Adrenal gland (tissue), 12 donors: Measurements from ENCODE around the gene LAPTM5. TPM values are rescaled to one million over a fixed set of nuclear protein-coding genes. Genes with fewer than 3 reads are reported as not detected.

ENCODE experiments used
- DNase-seq, 7 donors: peaks; one replicate each; pipeline ENCODE4 v3.0.0-alpha.2; 2019 to 2020
- H3K27ac ChIP-seq, 5 donors: fragments of 200-600 bp; sonication (generic) in 4 of 5; 1 replicate in 3 of 5; 2 replicates in 2 of 5; pipeline versions ENCODE4 v1.5.1 to v1.8.0; 2016 to 2020; ENCODE audit warnings: mild to moderate bottlenecking in 1 of 5
- H3K27me3 ChIP-seq: fragments of 200-600 bp; 2 replicates; pipeline ENCODE4 v1.8.0; 2021
- H3K36me3 ChIP-seq, 2 donors: fragments of 200-600 bp; replicated peaks in 1 of 2; 1 replicate in 1 of 2; 2 replicates in 1 of 2; pipeline versions ENCODE4 v1.5.1 to v1.8.0; 2018 to 2022
- H3K4me1 ChIP-seq, 2 donors: fragments of 200-600 bp; replicated peaks in 1 of 2; 1 replicate in 1 of 2; 2 replicates in 1 of 2; pipeline versions ENCODE4 v1.5.1 to v1.8.0; 2018 to 2021
- H3K4me3 ChIP-seq, 4 donors: fragments of 200-600 bp; sonication (generic) in 3 of 4; one replicate each; pipeline ENCODE4 v1.5.1; 2016 to 2018
- H3K9me3 ChIP-seq, 3 donors: fragments of 200-600 bp; sonication (generic) in 1 of 3; replicated peaks in 1 of 3; 1 replicate in 2 of 3; 2 replicates in 1 of 3; pipeline versions ENCODE4 v1.5.1 to v1.8.0; 2016 to 2021
- POLR2A ChIP-seq, 2 donors: fragments of 450-650 bp; IDR thresholded peaks; one replicate each; pipeline ENCODE4 v1.6.1; 2017; ENCODE audit warnings: antibody characterized with exemption in 2 of 2, mild to moderate bottlenecking in 2 of 2, moderate library complexity in 1 of 2
- WGBS, 4 donors: extraction: QIAGEN DNeasy Blood & Tissue Kit in 2 of 4; methylation state at CpG; one replicate each; pipeline versions ENCODE4 v1.1.5 to v1.1.7; 2013 to 2017; 5-methylcytosine and 5-hydroxymethylcytosine counted together
- intact Hi-C, 2 donors: fragments of 100-400 bp; cut with DNase I; formaldehyde crosslinking; loops; one replicate each; pipeline versions ENCODE4 v1.14.1 to v1.15.0; 2022 to 2023
- polyA plus RNA-seq, 3 donors: library from polyadenylated mRNA; stranded (reverse); fragments of 200-250 nt in 2 of 3; fragments of 350-450 nt in 1 of 3; fragmentation: Illumina TruSeq in 1 of 3; extraction: RNeasy Lipid Tissue Mini Kit (QIAGEN cat#74804) in 1 of 3; gene quantifications; one replicate each; pipeline ENCODE4 v1.2.3, GENCODE V29; 2013 to 2014
- total RNA-seq, 9 donors: library from RNA; depleted of rRNA in 4 of 9; stranded (reverse); fragments of >200 nt in 4 of 9; fragments of 120-200 nt in 1 of 9; fragmentation: NEBNext Ultra II Directional in 1 of 9; extraction: Animal tissue kit (Norgen Biotek cat#: 25700) in 1 of 9; gene quantifications; one replicate each; pipeline versions ENCODE4 v1.1.0 to v1.2.4, GENCODE V29; 2013 to 2023
- TF ChIP-seq, protein P1 (sequence below), 6 experiments: fragments of 450-650 bp in 4 of 6; fragments of 200-600 bp in 2 of 6; sonication (generic) in 1 of 6; IDR thresholded peaks; 1 replicate in 5 of 6; 2 replicates in 1 of 6; pipeline versions ENCODE4 v1.5.1 to v1.8.0; 2016 to 2021; ENCODE audit warnings: antibody characterized with exemption in 6 of 6, mild to moderate bottlenecking in 2 of 6, moderate library complexity in 1 of 6
- donor health status: healthy with polysubstance abuse.
- donor health status: Bipolar disorder and iron deficiency.
- donor health status: DM: yes; HTN: yes; CAD: no.
- donor health status: DM: no; HTN: no; CAD: no.
- donor health status: DM: no; HTN: no; CAD: no.
- donor health status: DM: yes; HTN: yes; CAD: no.

Gene LAPTM5
- total and polyA plus RNA-seq, 12 donors = 7.8 to 177 (median 109) TPM

DNA sequence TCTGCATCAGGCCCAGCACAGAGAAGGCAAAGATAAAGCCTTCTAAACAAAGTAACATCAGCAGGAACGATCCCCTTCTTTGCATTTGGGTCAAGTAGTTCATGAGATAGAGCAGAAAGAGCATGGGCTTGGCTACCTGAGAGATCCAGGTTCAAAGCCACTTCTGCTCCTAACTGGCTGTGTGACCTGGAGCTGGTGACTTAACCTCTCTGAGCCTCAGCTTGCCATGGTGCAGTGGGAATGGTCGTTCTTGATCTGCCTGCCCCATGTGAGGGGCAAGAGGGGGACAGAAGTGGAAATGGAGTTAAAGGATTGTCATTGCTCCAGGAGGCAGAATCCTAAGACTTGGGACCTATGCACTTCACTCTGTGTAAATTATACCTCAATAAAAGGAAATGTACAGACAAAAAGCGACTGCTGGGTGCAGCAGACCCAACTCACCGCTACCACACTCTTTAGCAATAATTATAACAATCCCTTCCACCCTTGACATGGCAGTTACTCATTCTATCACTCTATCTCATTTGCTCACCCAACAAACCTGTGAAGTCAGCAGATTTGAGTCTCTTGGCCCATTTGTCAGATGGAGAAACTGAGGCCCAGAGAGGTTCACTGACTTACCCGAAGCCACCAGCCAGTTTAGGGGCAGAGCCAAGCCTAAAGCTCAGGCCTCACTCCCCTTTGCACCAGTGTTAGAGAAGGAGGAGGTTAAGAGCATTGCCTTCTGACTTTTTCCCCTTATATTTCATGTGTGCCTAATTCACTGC lies 32.7 kb downstream of the LAPTM5 start:
- intact Hi-C loops = loop anchor here (5.0 kb wide), 2 partner anchors 52 to 187 kb away; no protein-coding TSS in a partner anchor
- no peaks in the 10 kb centered on the region for H3K36me3 ChIP-seq
- no peak for TF ChIP-seq POLR2A (IDR thresholded peaks at IDR 0.05)
- TF ChIP-seq, protein P1, sequence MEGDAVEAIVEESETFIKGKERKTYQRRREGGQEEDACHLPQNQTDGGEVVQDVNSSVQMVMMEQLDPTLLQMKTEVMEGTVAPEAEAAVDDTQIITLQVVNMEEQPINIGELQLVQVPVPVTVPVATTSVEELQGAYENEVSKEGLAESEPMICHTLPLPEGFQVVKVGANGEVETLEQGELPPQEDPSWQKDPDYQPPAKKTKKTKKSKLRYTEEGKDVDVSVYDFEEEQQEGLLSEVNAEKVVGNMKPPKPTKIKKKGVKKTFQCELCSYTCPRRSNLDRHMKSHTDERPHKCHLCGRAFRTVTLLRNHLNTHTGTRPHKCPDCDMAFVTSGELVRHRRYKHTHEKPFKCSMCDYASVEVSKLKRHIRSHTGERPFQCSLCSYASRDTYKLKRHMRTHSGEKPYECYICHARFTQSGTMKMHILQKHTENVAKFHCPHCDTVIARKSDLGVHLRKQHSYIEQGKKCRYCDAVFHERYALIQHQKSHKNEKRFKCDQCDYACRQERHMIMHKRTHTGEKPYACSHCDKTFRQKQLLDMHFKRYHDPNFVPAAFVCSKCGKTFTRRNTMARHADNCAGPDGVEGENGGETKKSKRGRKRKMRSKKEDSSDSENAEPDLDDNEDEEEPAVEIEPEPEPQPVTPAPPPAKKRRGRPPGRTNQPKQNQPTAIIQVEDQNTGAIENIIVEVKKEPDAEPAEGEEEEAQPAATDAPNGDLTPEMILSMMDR (IDR thresholded peaks at IDR 0.05) = no peak
- no peak overlapping the region for H3K4me3 ChIP-seq
- no peak for DNase-seq
- whole genome bisulfite sequencing, 4 donors = 85 to 92% (median 88%) methylated on average over 5 of the region's 5 CpGs
- no peaks in the 10 kb centered on the region for H3K4me1 ChIP-seq
- H3K27ac ChIP-seq = no peak overlapping the region
- H3K9me3 ChIP-seq = no peaks in the 10 kb centered on the region
- no peaks in the 10 kb centered on the region for H3K27me3 ChIP-seq

DNA sequence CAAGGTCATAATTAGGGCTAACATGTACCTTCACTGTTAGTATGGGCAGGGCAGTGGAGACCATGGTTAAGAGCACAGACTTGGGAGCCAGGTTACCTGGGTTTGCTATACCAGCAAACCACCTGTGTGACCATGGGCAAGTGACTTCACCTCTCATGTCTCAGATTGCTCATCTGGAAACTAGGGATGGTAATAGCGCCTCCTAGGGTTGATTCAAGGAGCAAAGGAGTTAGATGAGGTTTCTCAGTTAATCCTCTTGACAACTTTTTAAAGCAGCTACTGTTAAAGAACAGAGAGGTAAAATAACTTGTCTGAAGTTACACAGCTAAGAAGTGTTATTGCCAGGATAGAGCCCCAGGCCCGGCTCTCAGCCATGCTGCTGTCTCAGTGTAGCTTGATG lies 33.4 kb downstream of the LAPTM5 start:
- DNase-seq = no peak
- TF ChIP-seq, protein P1 (IDR thresholded peaks at IDR 0.05) = no peak
- TF ChIP-seq POLR2A (IDR thresholded peaks at IDR 0.05) = no peak
- Histone ChIP-seq H3K27me3 (no peaks in the 10 kb centered on the region), H3K4me1 (peaks cover 2 to 5% of the 10 kb centered on the region in 2 donors), H3K4me3 (no peak overlapping the region), H3K36me3 (no peaks in the 10 kb centered on the region), H3K9me3 (no peaks in the 10 kb centered on the region), H3K27ac (no peak overlapping the region)
- intact Hi-C loops = loop anchor here in 1 of 2 donors (5.0 kb wide), 2 partner anchors 53 to 188 kb away; no protein-coding TSS in a partner anchor
- 96 to 100% (median 98%) methylated on average over 2 of the region's 2 CpGs for WGBS, 4 donors

DNA sequence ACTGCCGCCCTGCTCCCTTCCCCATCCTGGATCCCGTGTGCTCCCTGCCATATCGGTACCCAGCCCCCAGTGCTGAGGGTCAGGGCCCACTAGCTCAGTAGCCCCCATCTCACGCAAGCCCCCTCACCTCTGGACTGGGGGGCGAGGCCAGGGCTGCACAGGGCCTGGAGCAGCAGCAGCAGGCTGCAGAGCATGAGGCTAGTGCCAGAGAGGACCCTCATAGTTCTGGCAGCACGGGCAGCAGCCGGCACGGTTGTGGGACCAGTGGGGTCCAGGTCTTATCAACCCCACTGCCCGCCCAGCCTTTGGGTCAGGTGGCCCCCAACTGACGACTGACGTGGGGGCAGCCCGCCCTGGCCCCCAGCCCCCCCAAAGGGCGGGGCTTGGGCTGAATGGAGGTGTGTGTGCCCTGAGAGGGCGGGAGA lies 34.2 kb downstream of the LAPTM5 start, which contains the start of gene MATN1:
Gene MATN1, minus strand, starts transcription at position 255 of the 425 bp plus-strand sequence. Its CDS starts 34 bp downstream, at position 221.
- no peak within 1 kb of the TSS for H3K27ac ChIP-seq
- intact Hi-C loops = loop anchor here (2.0 to 5.0 kb wide), 3 partner anchors 54 to 189 kb away; no protein-coding TSS in a partner anchor
- DNase-seq = no peak
- TF ChIP-seq, protein P1 (IDR thresholded peaks at IDR 0.05) = no peak
- no peaks in the 10 kb centered on the region for H3K9me3 ChIP-seq
- H3K36me3 ChIP-seq = no peaks in the 10 kb centered on the region
- H3K4me1 ChIP-seq = peaks cover 7 to 10% of the 10 kb centered on the region in 2 donors
- no peak within 1 kb of the TSS for H3K4me3 ChIP-seq
- WGBS, 4 donors = 84 to 94% (median 90%) methylated on average over 5 to 14 of the region's 14 CpGs
- H3K27me3 ChIP-seq = no peaks in the 10 kb centered on the region

DNA sequence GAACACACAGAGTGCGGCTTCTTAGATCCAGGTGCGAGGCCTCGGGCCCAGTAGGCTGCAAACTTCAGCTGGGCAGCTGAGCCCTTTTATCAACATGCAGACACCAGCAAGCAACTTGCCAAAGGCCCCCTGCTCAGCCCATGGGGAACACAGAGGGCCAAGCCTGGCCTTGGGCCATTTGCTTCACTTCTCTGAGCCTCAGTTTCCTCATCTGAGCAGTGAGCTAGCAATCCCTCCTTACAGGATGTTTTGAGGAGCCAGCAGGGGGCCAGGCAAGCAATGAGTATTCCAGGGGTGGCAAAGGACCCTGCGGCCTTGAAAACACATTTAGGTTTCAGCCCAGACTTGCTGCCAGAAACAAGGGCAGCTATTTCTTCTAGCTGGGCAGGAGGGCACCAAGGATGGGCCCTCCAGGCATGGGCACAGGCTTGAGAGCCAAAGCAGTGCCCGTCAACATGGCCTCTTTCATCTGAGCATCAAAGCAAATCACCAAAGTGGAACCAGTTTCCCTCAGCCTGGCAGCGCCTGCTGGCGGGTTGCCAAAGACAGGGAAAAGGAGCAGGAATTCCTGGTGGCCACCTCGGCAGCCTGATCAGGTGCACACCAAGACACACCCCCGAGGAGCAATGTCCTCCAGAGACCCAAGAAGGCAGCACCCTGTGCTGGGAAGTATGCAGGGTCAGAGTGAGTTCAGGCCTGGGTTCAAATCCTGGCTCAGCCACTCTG lies 35.6 kb downstream of the LAPTM5 start:
- no peaks in the 10 kb centered on the region for H3K36me3 ChIP-seq
- H3K27ac ChIP-seq = no peak overlapping the region
- no peak overlapping the region for H3K4me3 ChIP-seq
- peaks cover 7 to 10% of the 10 kb centered on the region in 2 donors for H3K4me1 ChIP-seq
- no peaks in the 10 kb centered on the region for H3K9me3 ChIP-seq
- DNase-seq = peak in 1 of 7 donors; percentile 45
- TF ChIP-seq, protein P1 (IDR thresholded peaks at IDR 0.05) = no peak
- TF ChIP-seq POLR2A (IDR thresholded peaks at IDR 0.05) = no peak
- WGBS, 4 donors = 66 to 76% (median 71%) methylated on average over 4 to 9 of the region's 9 CpGs
- no peaks in the 10 kb centered on the region for H3K27me3 ChIP-seq
- intact Hi-C loops = loop anchor here (2.0 to 5.0 kb wide), 3 partner anchors 55 to 190 kb away; no protein-coding TSS in a partner anchor
